ENCODE results near the gene NHLH1.

DNA sequence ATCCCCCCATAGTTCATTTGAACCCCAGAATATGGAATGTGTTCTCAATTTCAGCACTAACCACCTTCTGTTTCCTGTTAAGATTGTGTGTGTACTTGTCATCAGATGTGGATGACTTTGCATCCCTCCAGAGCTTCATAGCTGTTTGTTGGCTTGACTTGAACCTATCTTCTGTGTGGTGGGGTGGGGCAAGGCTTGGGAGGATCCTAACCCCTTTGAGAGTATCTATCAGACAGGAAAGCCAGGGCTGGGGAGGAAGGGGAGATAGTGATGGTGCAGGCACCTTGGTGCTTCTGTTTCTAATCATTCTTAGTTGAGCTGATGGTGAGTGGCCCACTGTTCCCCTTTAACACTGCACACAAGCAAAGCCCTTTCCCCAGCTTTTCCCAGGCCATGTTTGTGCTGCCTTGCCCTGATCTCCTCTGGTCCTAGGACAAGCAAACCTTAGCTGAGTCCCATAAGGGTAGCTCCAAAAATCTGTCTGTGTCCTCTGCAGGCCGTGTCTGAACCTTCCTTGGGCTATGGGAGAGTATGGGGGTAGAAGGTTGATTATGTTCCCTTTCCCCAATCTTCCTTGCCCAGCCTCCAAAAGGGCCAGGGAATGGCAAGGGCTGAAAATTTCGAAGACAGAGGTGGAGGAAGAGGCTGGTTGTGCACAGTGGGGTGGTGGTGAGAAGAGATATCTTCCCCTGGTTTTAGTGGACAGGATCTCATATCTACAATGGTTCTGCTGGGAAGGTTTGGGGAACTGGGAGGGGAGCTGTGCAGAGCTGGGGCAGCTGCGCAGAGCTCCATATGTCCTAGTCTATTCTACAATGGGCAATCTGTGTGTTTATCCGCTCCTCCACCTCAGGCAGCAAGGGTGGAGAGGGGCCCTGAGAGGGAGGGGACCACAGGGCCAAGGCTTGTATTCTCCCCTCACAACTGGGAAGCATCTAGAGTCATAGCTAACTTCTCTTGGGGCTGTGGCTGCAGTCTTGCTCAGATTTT lies 1.4 kb downstream of the NHLH1 start:
- TF ChIP-seq, protein P1, sequence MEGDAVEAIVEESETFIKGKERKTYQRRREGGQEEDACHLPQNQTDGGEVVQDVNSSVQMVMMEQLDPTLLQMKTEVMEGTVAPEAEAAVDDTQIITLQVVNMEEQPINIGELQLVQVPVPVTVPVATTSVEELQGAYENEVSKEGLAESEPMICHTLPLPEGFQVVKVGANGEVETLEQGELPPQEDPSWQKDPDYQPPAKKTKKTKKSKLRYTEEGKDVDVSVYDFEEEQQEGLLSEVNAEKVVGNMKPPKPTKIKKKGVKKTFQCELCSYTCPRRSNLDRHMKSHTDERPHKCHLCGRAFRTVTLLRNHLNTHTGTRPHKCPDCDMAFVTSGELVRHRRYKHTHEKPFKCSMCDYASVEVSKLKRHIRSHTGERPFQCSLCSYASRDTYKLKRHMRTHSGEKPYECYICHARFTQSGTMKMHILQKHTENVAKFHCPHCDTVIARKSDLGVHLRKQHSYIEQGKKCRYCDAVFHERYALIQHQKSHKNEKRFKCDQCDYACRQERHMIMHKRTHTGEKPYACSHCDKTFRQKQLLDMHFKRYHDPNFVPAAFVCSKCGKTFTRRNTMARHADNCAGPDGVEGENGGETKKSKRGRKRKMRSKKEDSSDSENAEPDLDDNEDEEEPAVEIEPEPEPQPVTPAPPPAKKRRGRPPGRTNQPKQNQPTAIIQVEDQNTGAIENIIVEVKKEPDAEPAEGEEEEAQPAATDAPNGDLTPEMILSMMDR (IDR thresholded peaks at IDR 0.05) = no peak
- TF ChIP-seq POLR2A (IDR thresholded peaks at IDR 0.05) = no peak
